NCI-H526 (cell line): Measurements from ENCODE around the gene ESRRA.

ENCODE experiments used
- DNase-seq, 2 experiments: peaks; one replicate each; lab custom pipeline; 2025; lab: John Stamatoyannopoulos, UW

Gene ESRRA

GRCh38 chr11:64305075-64305690 lies at the start of gene ESRRA:
ESRRA (plus strand) TSS chr11:64305524; CDS start chr11:64307180, 1,656 bp downstream.
- DNase-seq, result peak; percentile 98 to 100

- DNase-seq, result no peak
Observed at GRCh38 chr11:64256300-64256699, 49.0 kb upstream of the ESRRA start.

GRCh38 chr11:64258356-64258755 lies 47.0 kb upstream of the ESRRA start:
- no peak for DNase-seq

GRCh38 chr11:64258946-64259532 lies 46.3 kb upstream of the ESRRA start:
- DNase-seq, result no peak

DNA sequence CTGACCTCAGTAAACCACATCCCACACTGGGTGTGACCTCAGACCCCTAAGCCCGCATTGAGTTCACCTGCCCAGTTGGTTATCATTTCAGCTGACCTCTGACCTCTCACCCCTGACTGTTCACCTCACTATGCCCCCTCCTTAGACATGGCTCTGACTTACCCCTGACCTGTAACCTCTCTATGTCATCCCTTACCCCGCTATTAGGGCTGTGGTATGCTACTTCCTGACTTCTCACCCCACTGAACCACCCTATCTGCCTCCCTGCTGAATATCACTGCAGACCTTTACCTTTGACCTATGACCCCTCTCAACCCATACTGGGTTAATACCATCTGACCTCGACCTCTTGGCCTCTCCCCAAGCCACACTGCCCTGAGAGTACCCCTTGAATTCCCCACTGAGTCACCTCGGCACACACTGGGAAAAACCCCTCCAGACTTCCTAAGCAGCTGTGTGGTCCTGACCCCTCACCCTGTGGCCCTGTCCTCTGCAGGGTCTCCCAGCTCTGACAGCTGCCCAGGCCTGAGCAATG lies 45.7 kb upstream of the ESRRA start:
- DNase-seq, result no peak

- no peak for DNase-seq
Observed at GRCh38 chr11:64260147-64260708, 45.1 kb upstream of the ESRRA start.

DNA sequence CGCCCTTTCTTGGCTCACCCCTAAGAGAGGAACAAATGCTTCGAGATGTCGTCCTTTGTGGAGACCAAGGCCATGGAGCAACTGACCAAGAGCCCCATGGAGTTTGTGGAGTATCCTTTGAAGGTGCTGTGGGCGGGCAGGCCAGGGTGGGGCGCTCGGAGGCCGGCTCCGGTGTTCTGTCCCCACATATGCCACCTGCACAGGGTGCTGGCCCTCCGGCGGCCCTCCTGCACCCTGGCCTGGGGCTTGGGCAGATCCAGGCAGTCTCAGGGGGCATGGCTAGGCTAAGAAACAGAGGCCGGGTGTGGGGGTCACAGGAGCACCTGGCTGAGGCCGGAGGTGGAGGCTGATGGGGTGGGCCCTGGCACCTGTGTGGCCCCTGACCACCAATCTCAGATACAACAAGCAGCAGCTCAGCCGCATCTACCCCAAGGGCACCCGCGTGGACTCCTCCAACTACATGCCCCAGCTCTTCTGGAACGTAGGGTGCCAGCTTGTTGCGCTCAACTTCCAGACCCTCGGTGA lies 43.7 kb upstream of the ESRRA start:
- DNase-seq, result no peak

DNA sequence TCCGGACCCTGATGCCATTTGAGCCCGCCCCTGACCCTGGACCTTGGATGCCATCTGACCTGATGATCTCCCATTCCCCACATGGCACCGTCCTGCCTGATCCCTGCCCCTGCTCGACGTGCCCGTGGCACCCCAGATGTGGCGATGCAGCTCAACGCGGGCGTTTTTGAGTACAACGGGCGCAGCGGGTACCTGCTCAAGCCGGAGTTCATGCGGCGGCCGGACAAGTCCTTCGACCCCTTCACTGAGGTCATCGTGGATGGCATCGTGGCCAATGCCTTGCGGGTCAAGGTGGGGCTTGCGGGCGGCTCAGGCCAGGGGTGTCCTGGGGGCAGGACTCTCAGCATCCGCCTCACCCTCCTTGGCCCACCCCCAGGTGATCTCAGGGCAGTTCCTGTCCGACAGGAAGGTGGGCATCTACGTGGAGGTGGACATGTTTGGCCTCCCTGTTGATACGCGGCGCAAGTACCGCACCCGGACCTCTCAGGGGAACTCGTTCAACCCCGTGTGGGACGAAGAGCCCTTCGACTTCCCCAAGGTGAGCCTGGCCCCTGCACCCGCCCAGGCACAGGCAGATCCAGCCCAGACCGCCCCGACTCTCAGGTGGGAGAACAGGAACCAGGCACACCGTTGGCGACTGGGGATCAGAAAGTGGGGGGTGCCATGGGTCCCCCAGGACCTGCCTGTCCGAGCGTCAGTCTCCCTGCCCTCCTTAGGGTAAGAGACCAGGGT lies 42.9 kb upstream of the ESRRA start:
- DNase-seq, result no peak

- peak in 1 of 2 experiments; percentile 21 for DNase-seq
Observed at GRCh38 chr11:64263021-64263946, 42.0 kb upstream of the ESRRA start.

GRCh38 chr11:64263947-64264317 lies 41.4 kb upstream of the ESRRA start:
- no peak for DNase-seq

DNA sequence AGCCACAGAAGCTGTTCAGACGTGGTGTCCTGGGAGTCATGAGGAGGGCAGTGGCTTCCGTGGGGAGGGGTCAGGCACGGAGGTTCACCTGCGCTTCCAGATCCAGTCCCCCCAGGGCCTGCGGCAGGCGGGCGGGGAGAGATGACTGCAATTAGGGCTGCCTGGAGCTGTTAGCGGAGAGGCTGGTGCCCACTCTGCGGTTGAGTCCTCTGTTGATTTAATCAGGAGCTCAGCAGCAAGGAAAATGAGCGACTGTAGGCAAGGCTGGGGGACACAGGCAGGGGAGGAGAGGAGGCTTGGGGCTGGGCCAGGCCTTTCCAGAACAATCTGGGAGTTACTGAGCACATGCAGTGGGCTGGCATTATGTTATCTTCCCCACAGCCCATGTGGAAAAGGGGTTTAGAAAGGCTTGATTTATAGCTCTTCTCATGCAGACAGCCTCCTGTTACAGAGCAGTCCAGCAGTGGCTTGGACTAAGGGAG lies 40.9 kb upstream of the ESRRA start:
- DNase-seq, result peak; percentile 75 to 90

DNA sequence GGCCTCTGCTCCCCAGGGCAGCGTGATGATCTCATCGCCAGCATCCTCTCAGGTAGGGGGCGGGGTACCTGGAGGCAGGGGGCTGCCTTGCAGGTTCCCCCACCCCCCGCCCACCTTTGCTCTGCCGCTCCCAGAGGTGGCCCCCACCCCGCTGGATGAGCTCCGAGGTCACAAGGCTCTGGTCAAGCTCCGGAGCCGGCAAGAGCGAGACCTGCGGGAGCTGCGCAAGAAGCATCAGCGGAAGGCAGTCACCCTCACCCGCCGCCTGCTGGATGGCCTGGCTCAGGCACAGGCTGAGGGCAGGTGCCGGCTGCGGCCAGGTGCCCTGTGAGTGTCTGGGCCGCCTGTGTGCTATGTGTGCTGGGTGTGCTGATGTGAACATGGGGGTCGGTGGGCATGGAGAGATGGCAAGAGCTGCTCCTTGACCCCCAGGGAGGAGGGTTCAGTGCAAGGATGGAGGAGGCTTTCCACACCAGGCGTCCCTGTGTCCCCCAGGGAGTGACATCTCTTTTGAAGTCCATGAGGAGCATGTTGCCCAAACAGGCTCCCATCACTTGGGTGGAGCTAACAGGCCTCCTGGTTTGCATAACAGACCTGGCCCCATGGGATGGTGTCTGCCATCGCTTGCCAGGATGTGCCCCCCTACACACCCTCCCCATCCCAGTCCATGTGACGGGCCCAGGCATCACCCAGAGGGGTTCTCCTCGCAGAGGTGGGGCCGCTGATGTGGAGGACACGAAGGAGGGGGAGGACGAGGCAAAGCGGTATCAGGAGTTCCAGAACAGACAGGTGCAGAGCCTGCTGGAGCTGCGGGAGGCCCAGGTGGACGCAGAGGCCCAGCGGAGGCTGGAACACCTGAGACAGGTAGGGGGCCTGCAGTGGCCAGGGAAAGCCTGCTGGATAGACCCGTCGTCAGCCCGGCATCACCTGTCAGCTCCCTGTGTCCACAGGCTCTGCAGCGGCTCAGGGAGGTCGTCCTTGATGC lies 39.9 kb upstream of the ESRRA start:
- DNase-seq, result peak; percentile 94 to 97

DNA sequence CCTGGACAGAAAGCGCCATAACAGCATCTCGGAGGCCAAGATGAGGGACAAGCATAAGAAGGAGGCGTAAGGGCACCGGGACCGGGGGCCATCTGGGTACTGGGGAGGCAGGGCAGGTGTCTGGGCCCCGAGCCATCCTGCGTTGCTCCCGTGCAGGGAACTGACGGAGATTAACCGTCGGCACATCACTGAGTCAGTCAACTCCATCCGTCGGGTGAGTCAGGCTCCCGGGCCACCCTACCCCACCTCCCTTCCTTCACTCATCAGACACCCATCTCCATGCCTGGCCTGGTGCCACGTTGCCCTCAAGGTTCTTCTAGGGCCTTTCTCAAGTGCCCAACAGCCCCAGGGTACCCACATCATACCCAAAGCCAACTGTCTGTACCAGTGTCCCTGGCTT lies 39.0 kb upstream of the ESRRA start:
- DNase-seq, result no peak

DNA sequence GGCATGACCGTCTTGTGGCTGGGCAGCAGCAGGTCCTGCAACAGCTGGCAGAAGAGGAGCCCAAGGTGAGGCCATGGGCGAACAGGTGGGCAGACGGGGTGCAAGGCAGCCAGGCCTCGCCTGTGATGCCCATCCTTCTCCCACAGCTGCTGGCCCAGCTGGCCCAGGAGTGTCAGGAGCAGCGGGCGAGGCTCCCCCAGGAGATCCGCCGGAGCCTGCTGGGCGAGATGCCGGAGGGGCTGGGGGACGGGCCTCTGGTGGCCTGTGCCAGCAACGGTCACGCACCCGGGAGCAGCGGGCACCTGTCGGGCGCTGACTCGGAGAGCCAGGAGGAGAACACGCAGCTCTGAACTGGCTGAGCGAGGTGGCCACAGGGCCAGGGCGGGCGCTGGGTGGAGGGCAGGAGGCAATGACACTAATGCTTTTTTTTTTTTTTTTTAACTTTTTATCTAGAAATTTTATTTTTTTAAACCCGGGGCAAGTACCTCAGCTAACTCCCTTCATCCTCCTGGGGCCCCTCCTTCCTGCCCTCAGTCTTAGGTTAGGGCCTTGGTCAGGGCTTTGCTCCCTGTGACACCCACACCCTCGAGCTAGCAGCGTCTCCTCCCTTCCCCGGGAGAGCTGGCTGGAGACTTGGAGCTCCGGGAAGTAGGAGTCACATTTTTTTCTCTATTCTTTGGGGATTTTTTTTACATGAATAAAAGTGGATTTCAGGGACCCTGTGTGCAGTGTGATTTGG lies 37.9 kb upstream of the ESRRA start:
- DNase-seq, result peak in 1 of 2 experiments; percentile 73

DNA sequence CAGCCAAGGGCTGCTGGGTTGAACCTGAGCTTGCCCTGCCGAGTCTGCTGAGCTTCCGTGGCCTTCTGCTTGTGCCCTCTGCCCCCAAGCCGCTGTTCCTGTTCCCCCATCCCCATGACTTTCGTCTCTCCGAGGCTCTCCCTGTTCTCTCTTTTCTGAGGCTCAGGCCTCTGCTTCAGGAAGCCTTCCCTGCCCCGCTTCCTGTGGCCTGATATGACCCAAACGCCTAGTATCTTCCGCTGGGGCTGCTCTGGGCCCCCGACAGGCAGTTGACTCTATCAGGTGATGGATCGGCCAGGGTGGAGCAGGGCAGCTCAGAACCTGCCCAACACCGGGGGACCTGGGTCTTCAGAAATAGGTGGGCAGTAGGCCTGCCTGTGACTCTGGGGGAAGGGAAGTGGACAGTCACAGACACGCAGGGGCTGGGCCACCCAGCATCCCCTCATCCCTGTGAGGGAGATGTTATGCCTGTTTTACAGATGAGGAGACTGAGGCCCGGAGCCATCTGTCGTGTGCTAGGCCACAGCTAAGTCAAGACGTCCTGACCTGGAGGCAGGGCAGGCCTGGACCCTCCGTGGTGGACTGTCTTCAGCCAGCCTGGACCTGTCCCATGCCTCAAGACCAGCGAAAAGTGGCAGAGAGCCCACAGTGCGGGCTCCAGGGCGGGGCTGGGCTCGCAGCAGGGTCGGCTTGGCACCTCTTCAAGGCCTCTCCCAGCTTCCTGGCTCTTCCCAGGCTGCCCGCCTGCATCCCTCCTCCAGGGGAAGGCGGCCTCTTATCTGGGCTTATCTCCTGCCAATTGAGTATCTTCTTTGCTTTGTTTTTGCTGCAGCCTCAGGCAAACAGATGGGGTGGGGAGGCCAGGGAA lies 37.1 kb upstream of the ESRRA start:
- DNase-seq, result no peak

- peak in 1 of 2 experiments; percentile 47 for DNase-seq
Observed at GRCh38 chr11:64268893-64269539, 36.3 kb upstream of the ESRRA start.

- peak; percentile 100 for DNase-seq
Observed at GRCh38 chr11:64269540-64270220, 35.6 kb upstream of the ESRRA start.
